Esophagus squamous epithelium (tissue), 5 donors: ENCODE data around the gene SAA1. TPM values are rescaled to one million over a fixed set of nuclear protein-coding genes. Genes with fewer than 3 reads are reported as not detected.

ENCODE experiments used
- DNase-seq: peaks from one replicate; lab custom pipeline; 2025; lab: John Stamatoyannopoulos, UW
- H3K27ac ChIP-seq, 4 donors: fragments of 200-600 bp; sonication (generic); one replicate each; pipeline ENCODE4 v1.5.1; 2016 to 2019; ENCODE audit warnings: mild to moderate bottlenecking in 1 of 4
- H3K27me3 ChIP-seq, 4 donors: fragments of 200-600 bp; sonication (generic); 1 replicate in 3 of 4; 2 replicates in 1 of 4; pipeline versions ENCODE4 v1.5.1 to v1.6.0; 2017 to 2021; ENCODE audit warnings: antibody characterized with exemption in 1 of 4
- H3K36me3 ChIP-seq, 3 donors: fragments of 200-600 bp; sonication (generic); one replicate each; pipeline ENCODE4 v1.5.1; 2016 to 2019
- H3K4me1 ChIP-seq, 3 donors: fragments of 200-600 bp; sonication (generic); one replicate each; pipeline ENCODE4 v1.5.1; 2017 to 2019
- H3K4me3 ChIP-seq, 4 donors: fragments of 200-600 bp; sonication (generic); 1 replicate in 3 of 4; 2 replicates in 1 of 4; pipeline ENCODE4 v1.5.1; 2016 to 2019; ENCODE audit warnings: mild to moderate bottlenecking in 2 of 4, moderate library complexity in 1 of 4
- H3K9me3 ChIP-seq, 3 donors: fragments of 200-600 bp; sonication (generic); one replicate each; pipeline ENCODE4 v1.5.1; 2016 to 2019
- POLR2A ChIP-seq, 4 donors: fragments of 450-650 bp; IDR thresholded peaks; one replicate each; pipeline ENCODE4 v1.6.1; 2017; ENCODE audit warnings: antibody characterized with exemption in 4 of 4, mild to moderate bottlenecking in 4 of 4, moderate library complexity in 3 of 4
- WGBS, 2 donors: methylation state at CpG; one replicate each; pipeline ENCODE4 v1.1.5; 2018; 5-methylcytosine and 5-hydroxymethylcytosine counted together
- intact Hi-C: fragments of 100-400 bp; cut with DNase I; formaldehyde crosslinking; loops from one replicate; pipeline ENCODE4 v1.15.0; 2022
- total RNA-seq, 4 donors: library from RNA; depleted of rRNA; stranded (reverse); fragments of >200 nt; gene quantifications; one replicate each; pipeline ENCODE4 v1.1.0, GENCODE V29; 2016
- TF ChIP-seq, protein P1 (sequence below), 6 experiments: fragments of 450-650 bp in 4 of 6; fragments of 200-600 bp in 2 of 6; sonication (generic) in 2 of 6; IDR thresholded peaks; one replicate each; pipeline ENCODE4 v1.5.1; 2016 to 2019; ENCODE audit warnings: antibody characterized with exemption in 6 of 6, mild to moderate bottlenecking in 4 of 6, moderate library complexity in 4 of 6
- donor health status: DM: yes; HTN: yes; CAD: no.

SAA1 gene
- total RNA-seq, 4 donors from 2014 or later = 2.3 to 207 (median 22.6) TPM

DNA sequence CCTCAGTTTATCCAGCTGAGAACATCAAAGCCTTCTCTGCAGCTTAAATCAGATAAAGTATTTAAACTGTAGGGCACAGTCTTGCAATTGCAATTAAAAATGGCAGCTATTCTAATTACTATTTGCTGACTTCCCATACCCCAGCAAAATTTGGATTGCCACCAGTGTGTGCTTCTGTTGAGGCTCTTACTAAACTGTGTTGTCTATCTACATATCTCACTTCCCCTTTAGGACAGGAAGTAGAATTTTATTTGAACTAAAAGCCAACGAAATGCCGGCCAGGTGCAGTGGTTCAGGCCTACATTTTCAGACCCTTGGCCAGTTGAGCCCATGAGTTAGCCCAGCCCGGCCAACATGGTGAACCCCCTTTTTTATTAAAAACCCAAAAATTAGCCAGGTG lies 36.6 kb upstream of the SAA1 start:
- DNase-seq = no peak
- no peaks in the 10 kb centered on the region for H3K27me3 ChIP-seq
- no peaks in the 10 kb centered on the region for H3K4me1 ChIP-seq
- H3K27ac ChIP-seq = no peak overlapping the region
- no peaks in the 10 kb centered on the region for H3K9me3 ChIP-seq
- H3K36me3 ChIP-seq = no peaks in the 10 kb centered on the region
- TF ChIP-seq POLR2A (IDR thresholded peaks at IDR 0.05) = no peak
- TF ChIP-seq, protein P1, sequence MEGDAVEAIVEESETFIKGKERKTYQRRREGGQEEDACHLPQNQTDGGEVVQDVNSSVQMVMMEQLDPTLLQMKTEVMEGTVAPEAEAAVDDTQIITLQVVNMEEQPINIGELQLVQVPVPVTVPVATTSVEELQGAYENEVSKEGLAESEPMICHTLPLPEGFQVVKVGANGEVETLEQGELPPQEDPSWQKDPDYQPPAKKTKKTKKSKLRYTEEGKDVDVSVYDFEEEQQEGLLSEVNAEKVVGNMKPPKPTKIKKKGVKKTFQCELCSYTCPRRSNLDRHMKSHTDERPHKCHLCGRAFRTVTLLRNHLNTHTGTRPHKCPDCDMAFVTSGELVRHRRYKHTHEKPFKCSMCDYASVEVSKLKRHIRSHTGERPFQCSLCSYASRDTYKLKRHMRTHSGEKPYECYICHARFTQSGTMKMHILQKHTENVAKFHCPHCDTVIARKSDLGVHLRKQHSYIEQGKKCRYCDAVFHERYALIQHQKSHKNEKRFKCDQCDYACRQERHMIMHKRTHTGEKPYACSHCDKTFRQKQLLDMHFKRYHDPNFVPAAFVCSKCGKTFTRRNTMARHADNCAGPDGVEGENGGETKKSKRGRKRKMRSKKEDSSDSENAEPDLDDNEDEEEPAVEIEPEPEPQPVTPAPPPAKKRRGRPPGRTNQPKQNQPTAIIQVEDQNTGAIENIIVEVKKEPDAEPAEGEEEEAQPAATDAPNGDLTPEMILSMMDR (IDR thresholded peaks at IDR 0.05) = no peak
- intact Hi-C loops = no loop called here
- 51% methylated on average over 3 of the region's 3 CpGs; no CpG with 5 or more reads in 1 of the 2 donors for WGBS, 2 donors
- no peak overlapping the region for H3K4me3 ChIP-seq

DNA sequence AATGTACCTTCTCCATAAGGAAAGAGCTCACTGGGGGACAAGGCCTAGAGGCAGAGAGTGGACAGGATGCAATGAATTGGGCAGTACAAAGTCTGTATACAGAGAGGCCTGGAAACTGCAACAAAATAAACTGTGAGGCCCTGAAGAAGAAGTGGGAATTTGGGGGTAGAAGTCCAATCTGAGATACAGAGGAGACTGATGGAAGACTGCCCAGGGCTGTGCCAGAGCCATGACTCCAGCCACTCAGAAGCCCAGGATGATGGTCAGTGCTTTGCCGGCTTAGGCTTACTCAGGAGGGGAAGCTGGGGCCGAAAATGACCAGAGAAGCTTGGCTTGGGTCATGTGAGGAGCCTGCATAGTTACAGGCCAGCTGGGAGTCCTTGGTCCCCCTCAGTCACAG lies 35.2 kb upstream of the SAA1 start:
- no peaks in the 10 kb centered on the region for H3K36me3 ChIP-seq
- 61 to 81% methylated on average over 2 of the region's 2 CpGs for WGBS, 2 donors
- no peaks in the 10 kb centered on the region for H3K9me3 ChIP-seq
- H3K27me3 ChIP-seq = no peaks in the 10 kb centered on the region
- DNase-seq = no peak
- H3K27ac ChIP-seq = no peak overlapping the region
- intact Hi-C loops = no loop called here
- TF ChIP-seq POLR2A (IDR thresholded peaks at IDR 0.05) = no peak
- TF ChIP-seq, protein P1 (IDR thresholded peaks at IDR 0.05) = no peak
- no peak overlapping the region for H3K4me3 ChIP-seq
- H3K4me1 ChIP-seq = no peaks in the 10 kb centered on the region

DNA sequence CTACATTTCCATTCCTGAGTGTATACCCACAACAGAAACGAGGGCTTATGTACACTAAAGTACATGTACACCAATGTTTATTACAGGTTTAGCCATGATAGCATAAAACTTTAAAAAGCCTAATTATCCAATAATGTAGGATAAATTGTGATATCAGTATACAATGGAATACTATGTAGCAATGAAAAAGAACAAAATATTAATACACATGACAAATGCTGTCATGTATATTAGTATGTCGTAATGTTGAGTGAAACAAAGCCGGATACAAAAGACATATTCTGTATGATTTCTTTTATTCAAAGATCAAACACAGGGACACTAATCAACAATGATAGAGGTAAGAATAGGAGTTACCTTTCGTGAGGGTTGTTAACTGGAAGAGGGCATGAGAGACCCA lies 32.2 kb upstream of the SAA1 start:
- WGBS, 2 donors = 89 to 91% methylated on average over 4 of the region's 4 CpGs

DNA sequence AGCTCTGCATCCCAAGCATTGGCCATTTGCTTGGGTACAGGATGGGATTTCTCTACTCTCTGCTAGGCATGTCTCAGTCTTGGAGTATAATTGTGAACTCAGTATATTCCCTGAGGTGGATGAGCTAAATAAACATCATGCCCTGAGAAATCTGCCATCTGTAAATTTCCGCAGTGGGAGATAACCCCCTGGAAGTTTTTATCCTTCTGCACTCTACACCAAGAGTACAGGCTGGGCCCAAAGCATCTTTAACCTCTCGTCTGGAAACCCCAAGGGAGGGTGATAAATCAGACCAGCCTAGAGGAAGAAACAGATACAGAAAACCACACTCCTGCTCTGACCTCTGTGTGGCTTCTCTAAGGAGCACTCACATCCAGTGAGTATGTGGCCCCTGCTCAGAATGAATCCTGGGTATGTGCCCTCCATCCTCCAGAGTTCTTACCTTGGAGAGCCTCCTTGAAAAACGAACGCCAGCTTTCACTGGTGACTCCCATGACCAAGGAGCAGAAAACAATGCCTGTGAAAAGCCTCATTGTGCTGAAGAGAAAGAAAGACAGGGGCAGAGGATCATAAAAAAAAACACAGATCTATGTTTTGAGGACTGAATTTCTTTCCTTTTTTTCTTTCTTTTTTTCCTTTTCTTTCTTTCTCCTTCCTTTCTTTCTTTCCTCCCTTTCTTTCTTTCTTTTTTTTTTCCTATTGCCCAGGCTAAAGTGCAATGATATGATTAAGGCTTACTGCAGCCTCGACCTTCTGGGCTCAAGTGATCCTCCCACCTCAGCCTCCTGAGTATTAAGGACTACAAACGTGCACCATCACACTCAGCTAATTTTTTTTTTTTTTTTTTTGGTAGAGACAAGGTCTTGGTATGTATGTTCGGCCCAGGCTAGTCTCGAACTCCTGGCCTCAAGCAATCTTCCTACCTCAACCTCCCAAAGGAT lies 30.4 kb upstream of the SAA1 start:
- Histone ChIP-seq H3K27me3 (peaks cover 0 to 17% (median 0%) of the 10 kb centered on the region in 4 donors), H3K4me3 (no peak overlapping the region), H3K27ac (no peak overlapping the region), H3K4me1 (no peaks in the 10 kb centered on the region), H3K9me3 (no peaks in the 10 kb centered on the region), H3K36me3 (no peaks in the 10 kb centered on the region)
- intact Hi-C loops = no loop called here
- WGBS, 2 donors = 51 to 61% methylated on average over 8 of the region's 8 CpGs
- no peak for DNase-seq
- TF ChIP-seq POLR2A (IDR thresholded peaks at IDR 0.05) = no peak
- TF ChIP-seq, protein P1 (IDR thresholded peaks at IDR 0.05) = no peak

More for the DNA sequence above, 32.2 kb upstream of the SAA1 start:
- peaks cover 0 to 8% (median 0%) of the 10 kb centered on the region in 4 donors for H3K27me3 ChIP-seq
- H3K27ac ChIP-seq = no peak overlapping the region
- DNase-seq = no peak
- intact Hi-C loops = no loop called here
- H3K4me3 ChIP-seq = no peak overlapping the region
- H3K36me3 ChIP-seq = no peaks in the 10 kb centered on the region
- H3K4me1 ChIP-seq = no peaks in the 10 kb centered on the region
- no peaks in the 10 kb centered on the region for H3K9me3 ChIP-seq
- TF ChIP-seq, protein P1 (IDR thresholded peaks at IDR 0.05) = no peak
- no peak for TF ChIP-seq POLR2A (IDR thresholded peaks at IDR 0.05)

DNA sequence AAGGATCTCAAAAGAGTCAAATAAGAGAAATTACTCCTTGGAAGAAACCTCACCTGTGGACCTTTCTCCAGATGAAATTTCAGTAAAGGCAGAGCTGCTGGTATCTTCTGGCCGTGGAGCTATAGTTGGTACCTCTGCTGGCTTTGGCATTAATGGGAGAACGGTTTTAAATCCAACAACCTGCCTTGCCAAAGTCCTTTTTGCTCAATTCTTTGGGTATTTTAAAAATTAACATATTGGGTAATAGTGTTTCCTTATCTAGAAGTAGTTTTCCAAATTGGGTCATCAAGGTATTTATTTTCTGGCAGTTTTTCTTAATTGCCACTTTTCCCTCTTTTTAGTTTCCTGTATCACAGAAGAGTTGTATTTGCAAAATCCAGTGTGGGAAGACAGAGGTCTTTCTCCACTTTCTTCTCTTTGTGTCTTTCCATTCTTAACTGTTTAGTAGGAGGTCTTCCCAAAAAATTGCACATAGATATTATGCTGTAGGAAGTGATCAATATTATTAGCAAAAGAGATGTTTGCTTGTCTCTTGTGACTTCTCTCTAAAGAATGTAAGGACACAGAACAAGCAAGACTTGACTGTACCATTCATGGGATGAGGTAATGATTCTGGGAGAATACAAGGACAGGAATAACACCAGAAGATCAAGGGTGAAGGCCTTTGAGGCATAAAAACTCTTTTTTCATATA lies 29.3 kb upstream of the SAA1 start, which contains the start of gene SAA4:
TSS of gene SAA4 (minus strand) at position 139 of the 693 bp plus-strand sequence. CDS start 876 bp downstream, outside the sequence.
- 58 to 66% methylated on average over 2 of the region's 2 CpGs for WGBS, 2 donors
- DNase-seq = no peak
- Histone ChIP-seq H3K27me3 (peaks cover 0 to 17% (median 0%) of the 10 kb centered on the region in 4 donors), H3K4me1 (no peaks in the 10 kb centered on the region), H3K36me3 (no peaks in the 10 kb centered on the region), H3K27ac (no peak within 1 kb of the TSS), H3K4me3 (no peak within 1 kb of the TSS), H3K9me3 (no peaks in the 10 kb centered on the region)
- intact Hi-C loops = no loop called here
- TF ChIP-seq, protein P1 (IDR thresholded peaks at IDR 0.05) = no peak
- no peak for TF ChIP-seq POLR2A (IDR thresholded peaks at IDR 0.05)
